ENCODE measurements around the gene P2RX7. TPM values are rescaled to one million over a fixed set of nuclear protein-coding genes. Genes with fewer than 3 reads are reported as not detected.

The P2RX7 gene
- total and polyA plus RNA-seq, 9 of the 15 experiments (the other 6 are each of a cell fraction or from before 2014, with no cell fraction given): 0.04 to 0.65 (median 0.30) TPM

DNA sequence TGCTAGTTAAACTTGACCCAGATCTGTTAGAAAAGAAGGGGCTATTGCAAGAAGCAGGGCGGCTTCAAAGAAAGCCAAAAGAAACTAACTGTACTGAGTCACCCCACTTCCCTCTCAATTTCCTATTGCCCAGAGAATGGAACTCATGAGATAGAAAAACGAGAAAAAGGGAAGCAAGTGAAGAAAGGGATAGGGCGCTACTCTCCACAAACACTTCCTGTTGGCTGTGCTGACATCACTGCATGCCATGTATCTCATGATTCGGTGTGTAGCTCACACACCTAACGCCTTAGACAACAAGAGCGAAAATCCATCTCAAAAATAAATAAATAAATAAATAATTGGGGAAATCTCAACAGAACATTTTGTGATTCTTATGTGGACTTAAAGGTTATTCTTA, 64.2 kb downstream of the P2RX7 start:
- ChIA-PET CTCF (ENCODE audit: low intra/inter-chr PET ratio) (no interaction called here), POLR2A (no interaction called here)
- 54% methylated on average over 6 of the region's 6 CpGs for WGBS (ENCODE audit: insufficient coverage, low coverage, missing lambda C conversion rate)
- no peaks in the 10 kb centered on the region for H3K79me2 ChIP-seq (ENCODE audit: control insufficient read depth, insufficient read depth, low read length)
- peaks cover 7 to 20% of the 10 kb centered on the region in 2 experiments; a peak in 4 of 5 replicates for H3K4me1 ChIP-seq (replicated peaks in 1 of 2; ENCODE audit: control insufficient read depth in 2 of 2, insufficient read depth in 2 of 2, low read length in 2 of 2)
- no peaks in the 10 kb centered on the region for H3K27me3 ChIP-seq (ENCODE audit: control insufficient read depth in 2 of 2, insufficient read depth in 2 of 2, low read length in 2 of 2)
- H3K9me3 ChIP-seq (replicated peaks; ENCODE audit: control insufficient read depth, insufficient read depth, low read depth, low read length): no peaks in the 10 kb centered on the region
- in situ Hi-C loops (cut with MboI): no loop called here
- no peaks in the 10 kb centered on the region for H4K20me1 ChIP-seq (replicated peaks; ENCODE audit: control insufficient read depth, insufficient read depth, low read length)
- FAIRE-seq (peak; percentile 40), DNase-seq (ENCODE audit: extremely low read depth in 1 of 4, low spot score in 3 of 4) (peak in 1 of 4 experiments; percentile 32), ATAC-seq (peak; percentile 37)
- no peaks in the 10 kb centered on the region for H3K36me3 ChIP-seq (ENCODE audit: control insufficient read depth, insufficient read depth, low read length)
- no TSS peak for BruUV-seq (replicated peaks)
- H3K9me1 ChIP-seq (ENCODE audit: control insufficient read depth, insufficient read depth, low read length): no peaks in the 10 kb centered on the region
- no peak overlapping the region for H3K9ac ChIP-seq (ENCODE audit: insufficient read depth in 1 of 2, low read depth in 2 of 2, low read length in 2 of 2)
- H3K27ac ChIP-seq (ENCODE audit: extremely low read depth, low read depth, low read length): peak overlapping the region; percentile 35; the same call in 1 of the 3 replicates
- H3K4me2 ChIP-seq (ENCODE audit: insufficient read depth, low read length): no peak overlapping the region
- H2AFZ ChIP-seq (ENCODE audit: low read depth, low read length): peak overlapping the region; percentile 83
- intact Hi-C loops (cut with micrococcal nuclease): no loop called here
- H3K4me3 ChIP-seq: no peak overlapping the region
- no peak for TF ChIP-seq SRSF1 (IDR thresholded peaks at IDR 0.05; ENCODE audit: low read depth, low read length)
- TF ChIP-seq, protein P1, sequence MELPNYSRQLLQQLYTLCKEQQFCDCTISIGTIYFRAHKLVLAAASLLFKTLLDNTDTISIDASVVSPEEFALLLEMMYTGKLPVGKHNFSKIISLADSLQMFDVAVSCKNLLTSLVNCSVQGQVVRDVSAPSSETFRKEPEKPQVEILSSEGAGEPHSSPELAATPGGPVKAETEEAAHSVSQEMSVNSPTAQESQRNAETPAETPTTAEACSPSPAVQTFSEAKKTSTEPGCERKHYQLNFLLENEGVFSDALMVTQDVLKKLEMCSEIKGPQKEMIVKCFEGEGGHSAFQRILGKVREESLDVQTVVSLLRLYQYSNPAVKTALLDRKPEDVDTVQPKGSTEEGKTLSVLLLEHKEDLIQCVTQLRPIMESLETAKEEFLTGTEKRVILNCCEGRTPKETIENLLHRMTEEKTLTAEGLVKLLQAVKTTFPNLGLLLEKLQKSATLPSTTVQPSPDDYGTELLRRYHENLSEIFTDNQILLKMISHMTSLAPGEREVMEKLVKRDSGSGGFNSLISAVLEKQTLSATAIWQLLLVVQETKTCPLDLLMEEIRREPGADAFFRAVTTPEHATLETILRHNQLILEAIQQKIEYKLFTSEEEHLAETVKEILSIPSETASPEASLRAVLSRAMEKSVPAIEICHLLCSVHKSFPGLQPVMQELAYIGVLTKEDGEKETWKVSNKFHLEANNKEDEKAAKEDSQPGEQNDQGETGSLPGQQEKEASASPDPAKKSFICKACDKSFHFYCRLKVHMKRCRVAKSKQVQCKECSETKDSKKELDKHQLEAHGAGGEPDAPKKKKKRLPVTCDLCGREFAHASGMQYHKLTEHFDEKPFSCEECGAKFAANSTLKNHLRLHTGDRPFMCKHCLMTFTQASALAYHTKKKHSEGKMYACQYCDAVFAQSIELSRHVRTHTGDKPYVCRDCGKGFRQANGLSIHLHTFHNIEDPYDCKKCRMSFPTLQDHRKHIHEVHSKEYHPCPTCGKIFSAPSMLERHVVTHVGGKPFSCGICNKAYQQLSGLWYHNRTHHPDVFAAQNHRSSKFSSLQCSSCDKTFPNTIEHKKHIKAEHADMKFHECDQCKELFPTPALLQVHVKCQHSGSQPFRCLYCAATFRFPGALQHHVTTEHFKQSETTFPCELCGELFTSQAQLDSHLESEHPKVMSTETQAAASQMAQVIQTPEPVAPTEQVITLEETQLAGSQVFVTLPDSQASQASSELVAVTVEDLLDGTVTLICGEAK (IDR thresholded peaks at IDR 0.05): 0 out of 2 replicates have a peak, but pooled peaks have one; percentile 17
- TF ChIP-seq, protein P1 (CRISPR knock-in tag; IDR thresholded peaks at IDR 0.05): no peak
- TF ChIP-seq, protein P2, sequence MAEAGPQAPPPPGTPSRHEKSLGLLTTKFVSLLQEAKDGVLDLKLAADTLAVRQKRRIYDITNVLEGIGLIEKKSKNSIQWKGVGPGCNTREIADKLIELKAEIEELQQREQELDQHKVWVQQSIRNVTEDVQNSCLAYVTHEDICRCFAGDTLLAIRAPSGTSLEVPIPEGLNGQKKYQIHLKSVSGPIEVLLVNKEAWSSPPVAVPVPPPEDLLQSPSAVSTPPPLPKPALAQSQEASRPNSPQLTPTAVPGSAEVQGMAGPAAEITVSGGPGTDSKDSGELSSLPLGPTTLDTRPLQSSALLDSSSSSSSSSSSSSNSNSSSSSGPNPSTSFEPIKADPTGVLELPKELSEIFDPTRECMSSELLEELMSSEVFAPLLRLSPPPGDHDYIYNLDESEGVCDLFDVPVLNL (CRISPR knock-in tag; IDR thresholded peaks at IDR 0.05; ENCODE audit: low read depth): no peak
- TF ChIP-seq, protein P3, sequence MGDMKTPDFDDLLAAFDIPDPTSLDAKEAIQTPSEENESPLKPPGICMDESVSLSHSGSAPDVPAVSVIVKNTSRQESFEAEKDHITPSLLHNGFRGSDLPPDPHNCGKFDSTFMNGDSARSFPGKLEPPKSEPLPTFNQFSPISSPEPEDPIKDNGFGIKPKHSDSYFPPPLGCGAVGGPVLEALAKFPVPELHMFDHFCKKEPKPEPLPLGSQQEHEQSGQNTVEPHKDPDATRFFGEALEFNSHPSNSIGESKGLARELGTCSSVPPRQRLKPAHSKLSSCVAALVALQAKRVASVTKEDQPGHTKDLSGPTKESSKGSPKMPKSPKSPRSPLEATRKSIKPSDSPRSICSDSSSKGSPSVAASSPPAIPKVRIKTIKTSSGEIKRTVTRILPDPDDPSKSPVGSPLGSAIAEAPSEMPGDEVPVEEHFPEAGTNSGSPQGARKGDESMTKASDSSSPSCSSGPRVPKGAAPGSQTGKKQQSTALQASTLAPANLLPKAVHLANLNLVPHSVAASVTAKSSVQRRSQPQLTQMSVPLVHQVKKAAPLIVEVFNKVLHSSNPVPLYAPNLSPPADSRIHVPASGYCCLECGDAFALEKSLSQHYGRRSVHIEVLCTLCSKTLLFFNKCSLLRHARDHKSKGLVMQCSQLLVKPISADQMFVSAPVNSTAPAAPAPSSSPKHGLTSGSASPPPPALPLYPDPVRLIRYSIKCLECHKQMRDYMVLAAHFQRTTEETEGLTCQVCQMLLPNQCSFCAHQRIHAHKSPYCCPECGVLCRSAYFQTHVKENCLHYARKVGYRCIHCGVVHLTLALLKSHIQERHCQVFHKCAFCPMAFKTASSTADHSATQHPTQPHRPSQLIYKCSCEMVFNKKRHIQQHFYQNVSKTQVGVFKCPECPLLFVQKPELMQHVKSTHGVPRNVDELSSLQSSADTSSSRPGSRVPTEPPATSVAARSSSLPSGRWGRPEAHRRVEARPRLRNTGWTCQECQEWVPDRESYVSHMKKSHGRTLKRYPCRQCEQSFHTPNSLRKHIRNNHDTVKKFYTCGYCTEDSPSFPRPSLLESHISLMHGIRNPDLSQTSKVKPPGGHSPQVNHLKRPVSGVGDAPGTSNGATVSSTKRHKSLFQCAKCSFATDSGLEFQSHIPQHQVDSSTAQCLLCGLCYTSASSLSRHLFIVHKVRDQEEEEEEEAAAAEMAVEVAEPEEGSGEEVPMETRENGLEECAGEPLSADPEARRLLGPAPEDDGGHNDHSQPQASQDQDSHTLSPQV (IDR thresholded peaks at IDR 0.05): peak; percentile 61
